Uterus (tissue), 2 donors: ENCODE measurements around the gene REEP3.

ENCODE experiments used
- POLR2A ChIP-seq, 2 donors: fragments of 450-650 bp; IDR thresholded peaks; one replicate each; pipeline ENCODE4 v1.6.1; 2016; ENCODE audit warnings: antibody characterized with exemption in 2 of 2, mild to moderate bottlenecking in 1 of 2, moderate library complexity in 1 of 2
- TF ChIP-seq, protein P1 (sequence below), 4 experiments: fragments of 200-600 bp in 2 of 4; fragments of 450-650 bp in 2 of 4; sonication (generic) in 2 of 4; IDR thresholded peaks; one replicate each; pipeline ENCODE4 v1.5.1; 2016 to 2019; ENCODE audit warnings: antibody characterized with exemption in 4 of 4, mild to moderate bottlenecking in 2 of 4, moderate library complexity in 1 of 4

DNA sequence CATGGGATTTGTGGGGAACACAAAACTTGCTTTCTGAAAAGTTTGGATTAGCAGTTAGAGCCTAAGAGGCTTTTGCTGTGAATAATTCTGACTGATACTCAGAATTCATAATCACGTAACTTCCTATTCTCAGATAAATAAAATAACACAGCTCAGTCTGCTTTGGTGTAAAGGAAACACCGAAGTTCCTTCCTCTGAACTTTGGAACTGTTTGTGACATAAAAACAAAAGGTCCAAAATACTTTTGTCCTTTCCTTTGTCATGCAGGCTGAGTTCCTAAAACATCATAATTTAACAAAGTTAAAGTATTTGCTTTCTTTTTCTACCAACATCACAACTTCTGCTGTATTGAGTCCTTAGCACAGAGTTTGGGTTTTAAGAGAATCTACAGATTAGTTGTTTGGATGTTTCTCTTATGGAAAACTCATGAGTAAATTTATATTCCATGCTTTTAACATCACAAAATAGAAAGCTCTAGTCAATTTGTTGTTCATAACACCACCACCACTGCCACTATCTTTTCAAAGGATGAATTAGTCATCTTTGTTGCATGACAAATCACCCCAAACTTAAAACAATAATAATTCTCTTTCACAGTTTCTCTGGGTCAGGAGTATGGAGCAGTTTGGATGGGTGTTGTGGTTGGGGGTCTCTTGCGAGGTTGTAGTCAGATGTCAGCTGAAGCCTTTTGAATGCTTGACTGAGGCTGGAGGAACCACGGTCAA lies 123.4 kb downstream of the REEP3 start:
- TF ChIP-seq, protein P1, sequence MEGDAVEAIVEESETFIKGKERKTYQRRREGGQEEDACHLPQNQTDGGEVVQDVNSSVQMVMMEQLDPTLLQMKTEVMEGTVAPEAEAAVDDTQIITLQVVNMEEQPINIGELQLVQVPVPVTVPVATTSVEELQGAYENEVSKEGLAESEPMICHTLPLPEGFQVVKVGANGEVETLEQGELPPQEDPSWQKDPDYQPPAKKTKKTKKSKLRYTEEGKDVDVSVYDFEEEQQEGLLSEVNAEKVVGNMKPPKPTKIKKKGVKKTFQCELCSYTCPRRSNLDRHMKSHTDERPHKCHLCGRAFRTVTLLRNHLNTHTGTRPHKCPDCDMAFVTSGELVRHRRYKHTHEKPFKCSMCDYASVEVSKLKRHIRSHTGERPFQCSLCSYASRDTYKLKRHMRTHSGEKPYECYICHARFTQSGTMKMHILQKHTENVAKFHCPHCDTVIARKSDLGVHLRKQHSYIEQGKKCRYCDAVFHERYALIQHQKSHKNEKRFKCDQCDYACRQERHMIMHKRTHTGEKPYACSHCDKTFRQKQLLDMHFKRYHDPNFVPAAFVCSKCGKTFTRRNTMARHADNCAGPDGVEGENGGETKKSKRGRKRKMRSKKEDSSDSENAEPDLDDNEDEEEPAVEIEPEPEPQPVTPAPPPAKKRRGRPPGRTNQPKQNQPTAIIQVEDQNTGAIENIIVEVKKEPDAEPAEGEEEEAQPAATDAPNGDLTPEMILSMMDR (IDR thresholded peaks at IDR 0.05), result no peak
- TF ChIP-seq POLR2A (IDR thresholded peaks at IDR 0.05), result no peak
